Activated CD4-positive, alpha-beta T cell treated with anti-CD3 and anti-CD28 coated beads, Interleukin-2, Interleukin-4, amounts not matched to agents 100 ng/mL and 50 ng/mL, durations not matched to agents 16 hours and 8 hours (primary cell): Measurements from ENCODE around the gene ZNF302.
"Not testable (repeated sequence)": the region's sequence is repeated elsewhere in the genome, so short reads cannot be mapped to it uniquely, and the experiment has no call there.

Source experiments
- DNase-seq: peaks from one replicate; pipeline ENCODE4 v3.0.0-alpha.2; 2020; ENCODE audit warnings: low spot score

ZNF302 gene

GRCh38 chr19:34673590-34673989 is 3.9 kb upstream of the ZNF302 start:
- no peak for DNase-seq

GRCh38 chr19:34675250-34675649 is 2.2 kb upstream of the ZNF302 start:
- no peak for DNase-seq

- DNase-seq, result no peak
These were observed 1.6 kb upstream of the ZNF302 start for GRCh38 chr19:34675919-34676318.

GRCh38 chr19:34676697-34677385 is 637 bp upstream of the ZNF302 start, which contains the start of gene SCGB2B2:
Gene SCGB2B2 (minus strand): TSS chr19:34677159. CDS start chr19:34594563, 82,596 bp downstream.
- DNase-seq, result peak; percentile 51

- DNase-seq, result no peak
These were observed 571 bp downstream of the ZNF302 start for GRCh38 chr19:34678085-34678412.

- DNase-seq, result no peak
These were observed 943 bp downstream of the ZNF302 start for GRCh38 chr19:34678421-34678820.

GRCh38 chr19:34681478-34681877 is 4.0 kb downstream of the ZNF302 start:
- DNase-seq, result no peak

- DNase-seq, result not testable (repeated sequence)
These were observed 7.8 kb downstream of the ZNF302 start for GRCh38 chr19:34685266-34685665.

- DNase-seq, result no peak
These were observed 9.0 kb downstream of the ZNF302 start for GRCh38 chr19:34686455-34686854.

- DNase-seq, result no peak
These were observed 9.9 kb downstream of the ZNF302 start for GRCh38 chr19:34687348-34687747.

- no peak for DNase-seq
These were observed 11.1 kb downstream of the ZNF302 start for GRCh38 chr19:34688592-34688991.

- no peak for DNase-seq
These were observed 12.9 kb downstream of the ZNF302 start for GRCh38 chr19:34690372-34690771.

- DNase-seq, result no peak
These were observed 15.1 kb downstream of the ZNF302 start for GRCh38 chr19:34692549-34692948.

- DNase-seq, result no peak
These were observed 30.2 kb downstream of the ZNF302 start for GRCh38 chr19:34707661-34708060.

GRCh38 chr19:34711890-34712289 is 34.4 kb downstream of the ZNF302 start:
- no peak for DNase-seq

GRCh38 chr19:34712395-34713261 is 35.1 kb downstream of the ZNF302 start:
- peak; percentile 72 for DNase-seq

- DNase-seq, result no peak
These were observed 35.8 kb downstream of the ZNF302 start for GRCh38 chr19:34713262-34713637.

- no peak for DNase-seq
These were observed 37.9 kb downstream of the ZNF302 start for GRCh38 chr19:34715357-34715756.

GRCh38 chr19:34722353-34722752 is 44.9 kb downstream of the ZNF302 start:
- DNase-seq, result no peak

- DNase-seq, result no peak
These were observed 47.9 kb downstream of the ZNF302 start for GRCh38 chr19:34725400-34725799.

GRCh38 chr19:34731019-34731829 is 53.7 kb downstream of the ZNF302 start:
- no peak for DNase-seq

GRCh38 chr19:34731964-34732363 is 54.5 kb downstream of the ZNF302 start:
- DNase-seq, result no peak
